OCI-LY7 (cell line): ENCODE data around the gene NFATC4. TPM values are rescaled to one million over a fixed set of nuclear protein-coding genes. Genes with fewer than 3 reads are reported as not detected.

Source experiments
- BruUV-seq: library from RNA; stranded (reverse); fragments of 400-500 nt; replicated peaks from 2 replicates; lab custom pipeline; 2021; lab: Mats Ljungman, UMichigan
- CTCF ChIA-PET: fragments of 300-600 bp; sonication (Branson Sonifier 250); formaldehyde crosslinking; loops from one replicate; lab custom pipeline; 2022; ENCODE audit warnings: antibody characterized with exemption; ENCODE audit not compliant: unreplicated experiment; lab: Charles Lee
- POLR2A ChIA-PET: fragments of 300-600 bp; sonication (Branson Sonifier 250); formaldehyde crosslinking; loops from one replicate; lab custom pipeline; 2022; ENCODE audit warnings: antibody characterized with exemption; lab: Charles Lee
- DNase-seq: peaks from one replicate; pipeline ENCODE4 v3.0.0-alpha.2; 2015; ENCODE audit warnings: low spot score
- H2AFZ ChIP-seq: fragments of 200-600 bp; sonication (generic), shearing (Covaris generic); 2 replicates; pipeline ENCODE4 v1.6.1; 2014; ENCODE audit warnings: mild to moderate bottlenecking, antibody characterized with exemption, low read length, moderate library complexity
- H3K27ac ChIP-seq: fragments of 200-600 bp; sonication (generic); 2 replicates; pipeline ENCODE4 v1.5.1; 2014; ENCODE audit warnings: mixed run types, low read depth, mild to moderate bottlenecking, moderate library complexity, low read length, inconsistent platforms; ENCODE audit not compliant: poor library complexity, severe bottlenecking
- H3K36me3 ChIP-seq: fragments of 200-600 bp; sonication (generic); 2 replicates; pipeline ENCODE4 v1.6.1; 2014; ENCODE audit warnings: mild to moderate bottlenecking, antibody characterized with exemption, low read length, moderate library complexity, mixed read lengths; ENCODE audit not compliant: insufficient read depth
- H3K4me1 ChIP-seq: fragments of 200-600 bp; sonication (generic); 2 replicates; pipeline ENCODE4 v1.5.1; 2014; ENCODE audit warnings: mild to moderate bottlenecking, low read length; ENCODE audit not compliant: insufficient read depth, poor library complexity, severe bottlenecking
- H3K4me2 ChIP-seq: fragments of 200-600 bp; sonication (generic); 2 replicates; pipeline ENCODE4 v1.6.1; 2014; ENCODE audit warnings: mild to moderate bottlenecking, low read length
- H3K4me3 ChIP-seq: fragments of 200-600 bp; sonication (generic); 2 replicates; pipeline ENCODE4 v1.5.1; 2014; ENCODE audit warnings: mild to moderate bottlenecking, low read depth, low read length; ENCODE audit not compliant: poor library complexity, severe bottlenecking
- H3K79me2 ChIP-seq: fragments of 200-600 bp; sonication (generic); 2 replicates; pipeline ENCODE4 v1.6.1; 2016; ENCODE audit warnings: low read depth, mild to moderate bottlenecking, low read length, moderate library complexity, mixed read lengths; ENCODE audit not compliant: insufficient read depth
- H3K9me2 ChIP-seq: fragments of 200-600 bp; sonication (generic); 2 replicates; pipeline ENCODE4 v1.6.1; 2016; ENCODE audit warnings: mild to moderate bottlenecking, low read length, mixed read lengths; ENCODE audit not compliant: insufficient read depth
- H3K9me3 ChIP-seq: fragments of 200-600 bp; sonication (generic); 2 replicates; pipeline ENCODE4 v1.6.1; 2014; ENCODE audit warnings: mild to moderate bottlenecking, mixed run types, low read length, mixed read lengths
- H4K20me1 ChIP-seq: fragments of 200-600 bp; sonication (generic); 2 replicates; pipeline ENCODE4 v1.6.1; 2014; ENCODE audit warnings: mild to moderate bottlenecking, antibody characterized with exemption, low read length, moderate library complexity, mixed read lengths; ENCODE audit not compliant: insufficient read depth
- EZH2phosphoT487 ChIP-seq: fragments of 200-600 bp; sonication (generic); IDR thresholded peaks from 2 replicates; pipeline ENCODE4 v1.6.1; 2018; ENCODE audit warnings: low read depth, borderline replicate concordance, mild to moderate bottlenecking, mixed run types, antibody characterized with exemption, low read length, moderate library complexity, mixed read lengths
- intact Hi-C: fragments of 100-400 bp; cut with micrococcal nuclease; formaldehyde crosslinking; loops from one replicate; pipeline ENCODE4 v1.10.0; 2022; ENCODE audit not compliant: unreplicated experiment
- total RNA-seq, 2 experiments: library from RNA; depleted of rRNA in 1 of 2; stranded (reverse); fragments of >200 nt in 1 of 2; shearing (Covaris generic) in 1 of 2; gene quantifications; 2 replicates each; pipeline ENCODE4 v1.2.3, GENCODE V29; 2014 to 2022
- TF ChIP-seq, protein P1 (sequence below): fragments of 200-600 bp; sonication (generic); conservative IDR thresholded peaks from 2 replicates; pipeline ENCODE4 v1.5.1; 2014; ENCODE audit warnings: mild to moderate bottlenecking, antibody characterized with exemption, low read length, moderate library complexity, mixed read lengths

Gene NFATC4
- total RNA-seq, 2 experiments from 2014 or later = 72.2 to 96.6 TPM

DNA sequence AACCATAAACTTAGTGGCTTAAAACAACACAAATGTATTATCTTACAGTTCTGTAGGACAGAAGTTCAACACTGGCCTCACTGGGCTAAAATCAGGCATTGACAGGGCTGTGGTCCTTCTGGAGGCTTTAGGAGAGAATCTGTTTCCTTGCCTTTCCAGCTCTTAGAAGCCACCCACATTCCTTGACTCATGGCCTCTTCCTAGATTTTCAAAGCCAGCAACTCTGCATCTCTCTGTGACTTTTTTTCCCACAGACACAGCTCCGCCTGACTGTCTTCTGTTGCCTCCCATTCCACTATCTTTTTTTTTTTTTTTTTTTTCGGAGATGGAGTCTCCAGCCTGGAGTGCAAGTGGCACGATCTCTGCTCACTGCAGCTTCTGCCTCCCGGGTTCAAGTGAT, 11.8 kb upstream of the NFATC4 start:
- no peak overlapping the region for H3K27ac ChIP-seq
- H3K4me1 ChIP-seq = no peaks in the 10 kb centered on the region
- H3K79me2 ChIP-seq = no peaks in the 10 kb centered on the region
- DNase-seq = no peak
- POLR2A ChIA-PET = interaction anchor here (0.7 kb wide), 1 partner anchor 577 kb away, joined by 3 read pairs; no protein-coding TSS in a partner anchor
- no peaks in the 10 kb centered on the region for H3K9me2 ChIP-seq
- H3K4me3 ChIP-seq = no peak overlapping the region
- H3K9me3 ChIP-seq = no peaks in the 10 kb centered on the region
- no peak for TF ChIP-seq EZH2phosphoT487
- TF ChIP-seq, protein P1, sequence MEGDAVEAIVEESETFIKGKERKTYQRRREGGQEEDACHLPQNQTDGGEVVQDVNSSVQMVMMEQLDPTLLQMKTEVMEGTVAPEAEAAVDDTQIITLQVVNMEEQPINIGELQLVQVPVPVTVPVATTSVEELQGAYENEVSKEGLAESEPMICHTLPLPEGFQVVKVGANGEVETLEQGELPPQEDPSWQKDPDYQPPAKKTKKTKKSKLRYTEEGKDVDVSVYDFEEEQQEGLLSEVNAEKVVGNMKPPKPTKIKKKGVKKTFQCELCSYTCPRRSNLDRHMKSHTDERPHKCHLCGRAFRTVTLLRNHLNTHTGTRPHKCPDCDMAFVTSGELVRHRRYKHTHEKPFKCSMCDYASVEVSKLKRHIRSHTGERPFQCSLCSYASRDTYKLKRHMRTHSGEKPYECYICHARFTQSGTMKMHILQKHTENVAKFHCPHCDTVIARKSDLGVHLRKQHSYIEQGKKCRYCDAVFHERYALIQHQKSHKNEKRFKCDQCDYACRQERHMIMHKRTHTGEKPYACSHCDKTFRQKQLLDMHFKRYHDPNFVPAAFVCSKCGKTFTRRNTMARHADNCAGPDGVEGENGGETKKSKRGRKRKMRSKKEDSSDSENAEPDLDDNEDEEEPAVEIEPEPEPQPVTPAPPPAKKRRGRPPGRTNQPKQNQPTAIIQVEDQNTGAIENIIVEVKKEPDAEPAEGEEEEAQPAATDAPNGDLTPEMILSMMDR = no peak
- no peaks in the 10 kb centered on the region for H4K20me1 ChIP-seq
- no peak overlapping the region for H3K4me2 ChIP-seq
- no peak overlapping the region for H2AFZ ChIP-seq
- CTCF ChIA-PET = no interaction called here
- intact Hi-C loops = no loop called here
- BruUV-seq = no TSS peak
- no peaks in the 10 kb centered on the region for H3K36me3 ChIP-seq

DNA sequence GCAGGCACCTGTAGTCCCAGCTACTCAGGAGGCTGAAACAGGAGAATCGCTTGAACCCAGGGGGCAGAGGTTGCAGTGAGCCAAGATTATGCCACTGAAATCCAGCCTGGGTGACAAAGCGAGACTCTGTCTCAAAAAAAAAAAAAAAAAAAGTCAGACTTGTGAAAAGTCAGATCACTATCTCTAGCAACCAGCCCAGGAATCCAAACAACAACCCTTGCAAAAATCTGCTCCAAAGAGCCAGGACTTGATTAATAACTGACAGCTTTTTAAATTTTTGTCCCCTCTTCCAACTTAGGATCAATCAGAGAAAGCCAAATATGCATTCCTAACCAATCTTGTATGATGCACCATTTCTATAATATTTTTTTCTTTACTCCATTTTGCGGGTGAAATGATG, 7.7 kb upstream of the NFATC4 start:
- TF ChIP-seq, protein P1 = no peak
- H3K4me3 ChIP-seq = no peak overlapping the region
- no peaks in the 10 kb centered on the region for H4K20me1 ChIP-seq
- H3K27ac ChIP-seq = no peak overlapping the region
- H3K4me2 ChIP-seq = no peak overlapping the region
- no TSS peak for BruUV-seq
- no peaks in the 10 kb centered on the region for H3K79me2 ChIP-seq
- intact Hi-C loops = loop anchor here (10.0 kb wide), 1 partner anchor 795 kb away; the partner anchor contains the start of gene AP1G2
- ChIA-PET POLR2A (interaction anchor here (4.0 kb wide), 1 partner anchor 71 kb away, joined by 17 read pairs; the partner anchor contains the start of genes CBLN3 and KHNYN), CTCF (interaction anchor here (0.9 kb wide), 1 partner anchor 26 kb away, joined by 3 read pairs; no protein-coding TSS in a partner anchor)
- peaks cover 6% of the 10 kb centered on the region for H3K4me1 ChIP-seq
- H3K9me3 ChIP-seq = no peaks in the 10 kb centered on the region
- H3K9me2 ChIP-seq = no peaks in the 10 kb centered on the region
- no peak for DNase-seq
- H3K36me3 ChIP-seq = no peaks in the 10 kb centered on the region
- no peak overlapping the region for H2AFZ ChIP-seq

DNA sequence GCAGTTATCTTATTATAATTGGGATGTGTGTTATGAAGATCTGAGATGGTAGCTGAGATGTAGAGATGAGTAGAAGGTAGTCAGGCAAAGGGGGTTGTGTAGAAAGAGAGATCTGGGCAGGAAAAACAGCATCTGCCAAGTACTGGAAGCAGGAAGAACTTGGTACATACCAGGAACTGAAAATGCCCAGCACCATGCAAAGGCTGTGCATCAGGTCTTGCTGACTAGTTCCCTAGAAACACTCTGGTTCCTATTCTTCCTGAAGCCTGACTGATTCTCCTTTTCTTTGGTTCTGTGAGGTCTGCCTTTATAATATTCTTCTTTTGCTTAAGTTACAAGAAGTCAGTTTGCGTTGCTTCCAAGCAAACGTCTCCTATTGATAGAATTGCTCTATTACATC, 6.7 kb upstream of the NFATC4 start:
- no TSS peak for BruUV-seq
- no peak overlapping the region for H3K4me2 ChIP-seq
- no peaks in the 10 kb centered on the region for H3K9me3 ChIP-seq
- no peaks in the 10 kb centered on the region for H4K20me1 ChIP-seq
- no peak overlapping the region for H2AFZ ChIP-seq
- intact Hi-C loops = loop anchor here (10.0 kb wide), 1 partner anchor 797 kb away; the partner anchor contains the start of gene AP1G2
- no peak for DNase-seq
- H3K27ac ChIP-seq = no peak overlapping the region
- TF ChIP-seq EZH2phosphoT487 = no peak
- TF ChIP-seq, protein P1 = no peak
- ChIA-PET POLR2A (interaction anchor here (0.9 to 4.0 kb wide), 4 partner anchors 15 to 70 kb away, joined by 3 to 17 read pairs (median 5); partner anchors contain the start of genes CBLN3 and KHNYN), CTCF (interaction anchor here (1.1 to 2.2 kb wide), 3 partner anchors 21 to 75 kb away, joined by 3 to 14 read pairs (median 4); partner anchors contain the start of gene RIPK3)
- H3K79me2 ChIP-seq = no peaks in the 10 kb centered on the region
- peaks cover 15% of the 10 kb centered on the region for H3K4me1 ChIP-seq
- no peaks in the 10 kb centered on the region for H3K36me3 ChIP-seq
- no peaks in the 10 kb centered on the region for H3K9me2 ChIP-seq
- no peak overlapping the region for H3K4me3 ChIP-seq
